Transverse colon (tissue), 4 donors: ENCODE measurements around the gene SLC39A7. TPM values are rescaled to one million over a fixed set of nuclear protein-coding genes. Genes with fewer than 3 reads are reported as not detected.

ENCODE experiments used
- DNase-seq: peaks from one replicate; pipeline ENCODE4 v3.0.0-alpha.2; 2019
- H3K27ac ChIP-seq, 4 donors: fragments of 200-600 bp; sonication (generic); 2 replicates each; pipeline ENCODE4 v1.5.1; 2016 to 2018; ENCODE audit warnings: inconsistent platforms in 4 of 4
- H3K27me3 ChIP-seq: fragments of 200-600 bp; sonication (generic); 2 replicates; pipeline ENCODE4 v1.5.1; 2017; ENCODE audit warnings: inconsistent platforms
- H3K36me3 ChIP-seq, 4 donors: fragments of 200-600 bp; sonication (generic); 2 replicates each; pipeline ENCODE4 v1.5.1; 2017 to 2019; ENCODE audit warnings: inconsistent platforms in 4 of 4
- H3K4me1 ChIP-seq, 4 donors: fragments of 200-600 bp; sonication (generic); 2 replicates each; pipeline ENCODE4 v1.5.1; 2017 to 2020; ENCODE audit warnings: inconsistent platforms in 4 of 4
- H3K4me3 ChIP-seq, 4 donors: fragments of 200-600 bp; sonication (generic); 1 replicate in 1 of 4; 2 replicates in 3 of 4; pipeline versions ENCODE4 v1.5.1 to v1.6.1; 2017 to 2019; ENCODE audit warnings: inconsistent platforms in 4 of 4
- H3K9me3 ChIP-seq, 2 donors: fragments of 200-600 bp; sonication (generic); 2 replicates each; pipeline ENCODE4 v1.5.1; 2017 to 2019; ENCODE audit warnings: inconsistent platforms in 2 of 2
- CTCF ChIP-seq, 5 experiments: fragments of 200-600 bp in 3 of 5; fragments of 450-650 bp in 2 of 5; sonication (generic) in 3 of 5; IDR thresholded peaks; 1 replicate in 2 of 5; 2 replicates in 3 of 5; pipeline ENCODE4 v1.5.1; 2016 to 2017; ENCODE audit warnings: antibody characterized with exemption in 5 of 5, inconsistent platforms in 3 of 5, mild to moderate bottlenecking in 2 of 5, moderate library complexity in 1 of 5
- EP300 ChIP-seq: sonication (generic); formaldehyde crosslinking; IDR thresholded peaks from one replicate; pipeline ENCODE4 v1.6.1; 2017; ENCODE audit warnings: antibody characterized with exemption, low read depth
- POLR2A ChIP-seq: fragments of 450-650 bp; IDR thresholded peaks from one replicate; pipeline ENCODE4 v1.6.1; 2016; ENCODE audit warnings: antibody characterized with exemption, mild to moderate bottlenecking, moderate library complexity
- POLR2AphosphoS5 ChIP-seq, 3 donors: sonication (generic); formaldehyde crosslinking; IDR thresholded peaks; one replicate each; pipeline ENCODE4 v1.6.1; 2016; ENCODE audit warnings: antibody characterized with exemption in 3 of 3
- whole genome bisulfite sequencing, 2 donors: methylation state at CpG; one replicate each; pipeline ENCODE4 v1.1.5; 2018; ENCODE audit warnings: low coverage in 1 of 2; 5-methylcytosine and 5-hydroxymethylcytosine counted together
- in situ Hi-C, 4 donors: fragments of 200-750 bp; cut with MboI; loops; one replicate each; pipeline versions ENCODE4 v1.15.0 to v1.15.1; 2017; ENCODE audit warnings: low sequenced_read_pairs in 3 of 4, low pct_ligation_motif_present in 1 of 4, low pct_unique_long_range_greater_than_20kb in 1 of 4
- intact Hi-C: fragments of 100-400 bp; cut with DNase I; formaldehyde crosslinking; loops from one replicate; pipeline ENCODE4 v1.15.1; 2023; ENCODE audit warnings: low total_unique reads
- total RNA-seq, 4 donors: library from RNA; depleted of rRNA; stranded (reverse); fragments of >200 nt; gene quantifications; one replicate each; pipeline ENCODE4 v1.1.0, GENCODE V29; 2016

Gene SLC39A7
- total RNA-seq, 4 donors from 2014 or later = 38.2 to 99.9 (median 60.5) TPM

DNA sequence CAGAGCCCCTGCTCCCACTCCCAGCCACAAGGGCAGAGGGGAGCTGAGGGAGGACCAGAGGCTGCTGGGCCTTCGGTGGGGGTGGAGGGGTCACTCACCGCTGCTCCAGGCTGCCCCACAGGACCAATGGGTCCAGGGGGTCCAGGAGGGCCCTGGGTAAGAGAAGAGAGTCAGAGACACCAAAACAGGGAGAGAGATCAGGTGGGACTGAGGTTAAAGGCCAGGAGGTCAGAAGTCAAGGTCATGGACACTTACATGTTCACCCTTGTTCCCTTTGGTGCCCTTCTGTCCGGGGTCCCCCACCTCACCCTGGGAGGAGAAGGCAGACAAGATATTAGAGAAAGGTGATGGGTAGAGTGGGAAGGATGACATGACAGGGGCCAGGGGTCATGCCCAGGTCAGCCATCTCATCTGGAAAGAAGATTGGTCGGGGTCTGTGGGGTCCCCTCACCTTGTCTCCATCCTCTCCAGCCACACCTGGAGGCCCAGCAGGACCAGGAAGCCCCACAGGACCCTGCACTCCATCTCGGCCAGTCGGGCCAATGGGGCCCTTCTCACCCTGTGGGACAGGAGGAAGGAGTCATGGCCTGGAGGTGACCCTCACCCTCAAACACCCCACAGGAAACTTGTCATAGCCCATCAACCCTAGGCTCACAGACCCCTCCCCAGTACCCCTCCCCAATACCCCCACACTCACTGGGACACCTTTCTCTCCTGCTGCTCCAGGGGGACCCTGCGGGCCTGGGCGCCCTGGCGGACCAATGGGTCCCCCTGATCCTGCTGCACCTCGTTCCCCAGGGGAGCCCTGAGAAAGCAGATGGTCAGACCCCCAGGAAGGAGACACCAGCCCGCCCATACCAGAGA is 29.4 kb upstream of the SLC39A7 start:
- no peak overlapping the region for H3K27ac ChIP-seq
- WGBS, 2 donors = 80% methylated on average over 11 of the region's 11 CpGs; no CpG with 5 or more reads in 1 of the 2 donors
- in situ Hi-C loops (no loop called here), intact Hi-C loops (no loop called here)
- H3K4me3 ChIP-seq = no peak overlapping the region
- no peak for TF ChIP-seq POLR2AphosphoS5 (IDR thresholded peaks at IDR 0.05)
- no peak for TF ChIP-seq CTCF (IDR thresholded peaks at IDR 0.05)
- no peak for TF ChIP-seq EP300
- no peak for TF ChIP-seq POLR2A
- no peaks in the 10 kb centered on the region for H3K4me1 ChIP-seq
- DNase-seq = no peak
- no peaks in the 10 kb centered on the region for H3K36me3 ChIP-seq
- H3K9me3 ChIP-seq = no peaks in the 10 kb centered on the region
- H3K27me3 ChIP-seq = peaks cover 4% of the 10 kb centered on the region

DNA sequence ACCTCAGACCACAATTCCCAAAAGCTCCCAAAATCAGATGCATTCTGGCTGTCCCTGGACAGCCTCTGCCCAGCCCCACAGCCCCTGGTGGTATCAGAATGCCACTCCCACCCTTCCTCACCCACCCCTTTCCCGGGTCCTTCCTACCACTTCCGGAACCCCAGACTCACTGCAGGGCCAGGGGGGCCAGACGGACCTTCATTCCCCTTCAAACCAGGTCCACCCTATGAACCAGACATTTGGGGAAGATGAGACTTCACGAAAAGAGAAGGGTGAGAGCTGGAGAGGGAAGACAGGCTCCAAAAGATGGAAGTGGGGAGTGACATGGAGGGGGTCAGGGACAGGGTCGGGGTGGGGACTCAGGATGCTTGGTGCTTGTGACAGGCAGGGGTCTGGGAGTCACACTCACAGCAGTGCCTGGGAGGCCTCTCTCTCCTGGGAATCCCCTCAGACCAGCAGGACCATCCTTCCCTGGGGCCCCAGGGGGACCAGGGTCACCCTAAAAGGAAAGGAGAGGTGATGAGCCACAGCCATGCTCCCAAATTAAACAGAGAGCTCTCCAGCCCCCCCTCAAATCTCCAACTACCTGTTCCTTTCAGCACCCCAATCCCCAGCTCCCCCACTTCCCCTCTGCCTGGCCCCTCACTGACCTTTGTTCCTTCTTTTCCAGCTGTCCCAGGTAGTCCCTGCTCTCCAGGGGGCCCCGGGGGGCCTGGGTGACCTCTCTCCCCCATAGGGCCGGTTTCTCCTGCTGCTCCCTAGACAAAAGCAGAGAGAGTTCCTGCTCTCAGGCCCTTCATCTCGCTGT is 28.6 kb upstream of the SLC39A7 start:
- no peak overlapping the region for H3K4me3 ChIP-seq
- WGBS, 2 donors = 51 to 55% methylated on average over 2 to 8 of the region's 8 CpGs
- DNase-seq = no peak

GRCh38 chr6:33172688-33173534 is 27.8 kb upstream of the SLC39A7 start:
- WGBS, 2 donors = 50 to 51% methylated on average over 1 to 15 of the region's 16 CpGs
- TF ChIP-seq EP300 = no peak
- TF ChIP-seq CTCF (IDR thresholded peaks at IDR 0.05) = peak; percentile 43 to 69 (median 62)
- Histone ChIP-seq H3K4me1 (no peaks in the 10 kb centered on the region), H3K9me3 (no peaks in the 10 kb centered on the region), H3K27ac (no peak overlapping the region), H3K36me3 (no peaks in the 10 kb centered on the region), H3K27me3 (peaks cover 4% of the 10 kb centered on the region), H3K4me3 (no peak overlapping the region)
- DNase-seq = no peak
- in situ Hi-C loops = no loop called here
- intact Hi-C loops = no loop called here

More for the DNA sequence above, 28.6 kb upstream of the SLC39A7 start:
- intact Hi-C loops (no loop called here), in situ Hi-C loops (no loop called here)
- Histone ChIP-seq H3K9me3 (no peaks in the 10 kb centered on the region), H3K36me3 (no peaks in the 10 kb centered on the region), H3K27me3 (peaks cover 4% of the 10 kb centered on the region), H3K4me1 (no peaks in the 10 kb centered on the region), H3K27ac (no peak overlapping the region)
- TF ChIP-seq POLR2AphosphoS5 (IDR thresholded peaks at IDR 0.05) (no peak), CTCF (IDR thresholded peaks at IDR 0.05) (no peak), POLR2A (no peak), EP300 (no peak)
